ENCODE measurements around the gene CABLES1.
A peak's percentile ranks its signal among the peaks of the same experiment; 100 is the strongest.
"Not testable (repeated sequence)": the region's sequence is repeated elsewhere in the genome, so short reads cannot be mapped to it uniquely, and the experiment has no call there.

The CABLES1 gene

DNA sequence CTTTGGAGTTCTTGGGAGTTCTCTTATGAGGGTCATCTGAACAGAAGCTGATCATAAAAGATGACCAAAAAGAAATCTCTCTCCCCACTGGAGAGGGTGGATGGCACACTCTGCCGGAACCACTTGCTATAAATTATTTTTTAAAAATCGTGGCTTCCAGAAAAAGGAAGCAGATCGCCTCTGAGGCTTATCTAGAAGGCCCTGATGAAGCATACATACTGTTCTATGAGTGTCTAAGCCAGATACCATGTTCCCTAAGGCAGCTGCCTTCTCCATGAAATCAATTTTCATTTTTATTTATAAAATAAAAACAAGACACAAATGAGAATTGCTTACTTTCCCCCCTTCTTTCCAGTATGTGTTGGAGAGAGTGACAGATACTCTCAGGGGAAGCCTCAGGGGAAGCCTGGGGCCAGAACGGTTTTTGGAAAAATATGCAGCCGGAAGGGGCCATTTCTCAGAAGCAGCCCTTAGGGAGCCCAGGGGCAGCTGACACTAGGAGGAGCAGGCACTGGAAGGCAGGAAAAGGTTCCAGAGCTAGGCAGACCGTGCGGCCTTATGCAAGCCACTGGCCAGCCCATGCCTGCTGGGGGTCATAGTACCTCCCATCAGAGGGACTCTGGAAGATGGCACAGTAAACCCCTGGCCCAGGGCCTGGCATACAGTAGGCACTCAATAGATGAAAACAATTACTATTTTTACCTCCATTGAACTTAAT, 130.6 kb downstream of the CABLES1 start:
- H3K4me3 Mint-ChIP-seq, result no peak overlapping the region
- H3K27ac Mint-ChIP-seq, result no peak overlapping the region
- H3K4me1 Mint-ChIP-seq, result peaks cover 32% of the 10 kb centered on the region
- no peaks in the 10 kb centered on the region for H3K27me3 Mint-ChIP-seq
- no peak for DNase-seq
- ATAC-seq, result no peak
- peaks cover 20% of the 10 kb centered on the region for H3K9me3 Mint-ChIP-seq
- H3K36me3 Mint-ChIP-seq (ENCODE audit: low read depth), result peaks cover 24% of the 10 kb centered on the region

GRCh38 chr18:23266717-23267446, 131.6 kb downstream of the CABLES1 start:
- Mint-ChIP-seq H3K9me3 (peaks cover 24% of the 10 kb centered on the region), H3K4me1 (peaks cover 32% of the 10 kb centered on the region), H3K4me3 (no peak overlapping the region), H3K27me3 (no peaks in the 10 kb centered on the region), H3K27ac (peak overlapping the region; percentile 64), H3K36me3 (ENCODE audit: low read depth) (peaks cover 30% of the 10 kb centered on the region)
- DNase-seq (no peak), ATAC-seq (peak; percentile 40)

- ATAC-seq (no peak), DNase-seq (no peak)
- H3K27ac Mint-ChIP-seq, result peak overlapping the region; percentile 64
- peaks cover 32% of the 10 kb centered on the region for H3K4me1 Mint-ChIP-seq
- peak overlapping the region; percentile 12 for H3K4me3 Mint-ChIP-seq
- H3K9me3 Mint-ChIP-seq, result peaks cover 24% of the 10 kb centered on the region
- H3K36me3 Mint-ChIP-seq (ENCODE audit: low read depth), result peaks cover 30% of the 10 kb centered on the region
- H3K27me3 Mint-ChIP-seq, result no peaks in the 10 kb centered on the region
Measured at GRCh38 chr18:23267447-23267776, 132.1 kb downstream of the CABLES1 start.

DNA sequence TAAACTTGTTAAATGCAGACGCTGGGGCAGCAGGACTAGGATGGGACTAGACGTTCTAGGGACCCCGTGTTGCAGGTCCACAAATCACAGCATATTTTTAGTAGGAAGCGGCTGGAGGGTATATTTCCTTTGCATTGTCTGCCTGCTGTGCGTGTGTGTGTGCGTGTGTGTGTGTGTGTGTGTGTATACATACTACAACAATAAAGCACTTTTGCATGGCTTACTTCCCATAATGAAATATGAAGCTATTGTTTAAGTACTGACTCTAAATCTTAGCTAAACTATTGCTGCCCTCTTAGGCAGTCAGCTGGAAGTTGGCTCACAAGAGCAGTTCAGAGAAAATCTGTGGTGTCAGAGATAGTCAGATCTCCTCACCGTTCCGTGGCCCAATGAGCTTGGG, 133.4 kb downstream of the CABLES1 start:
- ATAC-seq (no peak), DNase-seq (no peak)
- no peak overlapping the region for H3K27ac Mint-ChIP-seq
- no peaks in the 10 kb centered on the region for H3K27me3 Mint-ChIP-seq
- H3K9me3 Mint-ChIP-seq, result peaks cover 24% of the 10 kb centered on the region
- H3K4me3 Mint-ChIP-seq, result no peak overlapping the region
- peaks cover 30% of the 10 kb centered on the region for H3K36me3 Mint-ChIP-seq (ENCODE audit: low read depth)
- peaks cover 32% of the 10 kb centered on the region for H3K4me1 Mint-ChIP-seq

DNA sequence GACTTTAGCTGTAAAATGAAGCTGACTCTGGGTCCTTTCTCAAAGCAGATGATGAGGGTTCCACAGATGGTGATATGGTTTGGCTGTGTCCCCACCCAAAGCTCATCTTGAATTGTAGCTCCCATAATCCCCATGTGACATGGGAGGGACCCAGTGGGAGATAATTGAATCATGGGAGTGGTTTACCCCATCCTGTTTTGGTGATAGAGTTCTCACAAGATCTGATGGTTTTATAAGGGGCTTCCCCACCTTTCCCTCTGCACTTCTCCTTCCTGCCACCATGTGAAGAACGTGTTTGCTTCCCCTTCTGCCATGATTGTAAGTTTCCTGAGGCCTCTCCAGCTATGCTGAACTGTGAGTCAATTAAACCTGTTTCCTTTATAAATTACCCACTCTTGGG, 133.8 kb downstream of the CABLES1 start:
- not testable (repeated sequence) for DNase-seq, H3K27me3 Mint-ChIP-seq, H3K4me3 Mint-ChIP-seq
- peaks cover 24% of the 10 kb centered on the region for H3K9me3 Mint-ChIP-seq
- peak; percentile 42 for ATAC-seq
- H3K27ac Mint-ChIP-seq, result peak overlapping the region; percentile 34
- peaks cover 30% of the 10 kb centered on the region for H3K36me3 Mint-ChIP-seq (ENCODE audit: low read depth)
- H3K4me1 Mint-ChIP-seq, result peaks cover 32% of the 10 kb centered on the region

- Mint-ChIP-seq H3K27ac (no peak overlapping the region), H3K4me1 (peaks cover 32% of the 10 kb centered on the region), H3K4me3 (no peak overlapping the region), H3K36me3 (ENCODE audit: low read depth) (peaks cover 30% of the 10 kb centered on the region), H3K9me3 (peaks cover 24% of the 10 kb centered on the region), H3K27me3 (no peaks in the 10 kb centered on the region)
- no peak for ATAC-seq
- peak; percentile 32 for DNase-seq
Measured at GRCh38 chr18:23269928-23270327, 134.6 kb downstream of the CABLES1 start.

- H3K36me3 Mint-ChIP-seq (ENCODE audit: low read depth), result peaks cover 34% of the 10 kb centered on the region
Measured at GRCh38 chr18:23270986-23271680, 135.8 kb downstream of the CABLES1 start.

GRCh38 chr18:23272498-23273232, 137.4 kb downstream of the CABLES1 start:
- no peak for DNase-seq
- H3K9me3 Mint-ChIP-seq, result peaks cover 31% of the 10 kb centered on the region
- no peak overlapping the region for H3K4me3 Mint-ChIP-seq
- H3K27ac Mint-ChIP-seq, result no peak overlapping the region
- no peaks in the 10 kb centered on the region for H3K27me3 Mint-ChIP-seq
- H3K36me3 Mint-ChIP-seq (ENCODE audit: low read depth), result peaks cover 41% of the 10 kb centered on the region
- no peak for ATAC-seq
- H3K4me1 Mint-ChIP-seq, result peaks cover 18% of the 10 kb centered on the region

More at GRCh38 chr18:23270986-23271680, 135.8 kb downstream of the CABLES1 start:
- DNase-seq, result no peak
- Mint-ChIP-seq H3K4me3 (no peak overlapping the region), H3K9me3 (peaks cover 24% of the 10 kb centered on the region), H3K27me3 (no peaks in the 10 kb centered on the region), H3K27ac (no peak overlapping the region), H3K4me1 (peaks cover 31% of the 10 kb centered on the region)
- no peak for ATAC-seq

GRCh38 chr18:23273443-23273966, 138.2 kb downstream of the CABLES1 start:
- ATAC-seq, result no peak
- H3K9me3 Mint-ChIP-seq, result peaks cover 29% of the 10 kb centered on the region
- H3K36me3 Mint-ChIP-seq (ENCODE audit: low read depth), result peaks cover 44% of the 10 kb centered on the region
- peaks cover 11% of the 10 kb centered on the region for H3K4me1 Mint-ChIP-seq
- H3K27me3 Mint-ChIP-seq, result no peaks in the 10 kb centered on the region
- DNase-seq, result no peak
- no peak overlapping the region for H3K27ac Mint-ChIP-seq
- H3K4me3 Mint-ChIP-seq, result no peak overlapping the region

GRCh38 chr18:23274638-23275482, 139.6 kb downstream of the CABLES1 start:
- Mint-ChIP-seq H3K4me1 (no peaks in the 10 kb centered on the region), H3K4me3 (no peak overlapping the region), H3K36me3 (ENCODE audit: low read depth) (peaks cover 37% of the 10 kb centered on the region), H3K27me3 (no peaks in the 10 kb centered on the region), H3K9me3 (peaks cover 20% of the 10 kb centered on the region), H3K27ac (no peak overlapping the region)
- DNase-seq (no peak), ATAC-seq (no peak)

DNA sequence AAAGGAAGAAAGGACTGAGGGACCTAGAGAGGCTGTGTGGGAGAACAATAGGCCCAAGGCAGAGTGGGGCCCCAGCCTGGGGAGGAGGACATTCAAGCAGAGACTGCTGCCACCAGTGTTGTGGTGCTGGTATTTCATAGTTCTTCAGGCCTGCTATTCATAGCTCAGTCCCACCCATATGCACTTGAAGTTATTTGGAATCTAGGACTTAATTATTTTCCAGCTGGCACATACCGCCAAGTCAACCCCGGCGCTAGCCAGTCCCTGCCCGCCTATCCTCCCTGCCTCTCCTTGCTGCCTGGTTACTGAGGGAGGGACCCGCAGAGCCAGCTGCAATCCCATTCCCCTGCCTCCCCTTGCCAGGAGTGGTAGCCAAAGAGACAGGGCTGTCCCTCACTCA, 141.2 kb downstream of the CABLES1 start:
- peaks cover 11% of the 10 kb centered on the region for H3K9me3 Mint-ChIP-seq
- DNase-seq, result no peak
- H3K27me3 Mint-ChIP-seq, result no peaks in the 10 kb centered on the region
- ATAC-seq, result no peak
- H3K36me3 Mint-ChIP-seq (ENCODE audit: low read depth), result peaks cover 22% of the 10 kb centered on the region
- H3K27ac Mint-ChIP-seq, result no peak overlapping the region
- H3K4me1 Mint-ChIP-seq, result peaks cover under 1% of the 10 kb centered on the region
- H3K4me3 Mint-ChIP-seq, result no peak overlapping the region

DNA sequence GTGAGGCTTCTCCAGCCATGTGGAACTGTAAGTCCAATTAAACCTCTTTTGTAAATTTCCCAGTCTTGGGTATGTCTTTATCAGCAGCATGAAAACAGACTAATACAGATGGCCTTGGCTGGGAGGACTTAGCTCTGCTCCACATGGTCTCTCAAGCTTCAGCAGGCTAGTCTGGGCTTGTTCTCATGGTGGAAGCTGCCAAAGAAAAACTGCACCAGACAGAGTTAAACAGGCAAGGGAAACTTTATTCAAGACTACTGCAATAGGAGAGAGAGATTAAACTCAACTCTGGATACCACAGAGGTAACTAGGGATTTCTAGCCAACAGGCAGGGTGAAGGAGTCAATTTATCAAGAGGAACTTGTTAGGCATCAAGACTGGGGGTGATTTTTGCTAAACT, 142.1 kb downstream of the CABLES1 start:
- peaks cover 9% of the 10 kb centered on the region for H3K4me1 Mint-ChIP-seq
- no peaks in the 10 kb centered on the region for H3K27me3 Mint-ChIP-seq
- H3K36me3 Mint-ChIP-seq (ENCODE audit: low read depth), result peaks cover 21% of the 10 kb centered on the region
- H3K4me3 Mint-ChIP-seq, result no peak overlapping the region
- H3K9me3 Mint-ChIP-seq, result peaks cover 11% of the 10 kb centered on the region
- no peak overlapping the region for H3K27ac Mint-ChIP-seq
- no peak for ATAC-seq
- DNase-seq, result no peak

DNA sequence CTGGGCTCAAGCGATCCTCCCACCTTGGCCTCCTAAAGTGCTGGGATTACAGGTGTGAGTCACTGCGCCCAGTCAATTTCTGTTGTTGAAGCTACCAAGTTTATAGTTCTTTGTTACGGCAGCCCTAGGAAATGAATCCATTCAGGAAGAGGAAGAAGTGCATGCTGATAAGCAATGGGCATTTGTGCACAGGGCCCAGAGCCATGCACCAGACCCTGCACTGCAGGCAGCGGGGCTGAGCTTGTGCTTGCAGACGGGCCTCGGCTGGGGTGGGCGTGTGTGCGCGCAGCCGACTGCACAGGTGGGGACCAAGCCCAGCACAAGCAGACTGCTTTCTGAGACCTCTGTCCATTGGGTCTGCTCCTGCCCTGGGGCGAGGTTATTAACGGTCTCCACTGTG, 144.6 kb downstream of the CABLES1 start:
- H3K27ac Mint-ChIP-seq, result no peak overlapping the region
- DNase-seq (no peak), ATAC-seq (no peak)
- peaks cover 26% of the 10 kb centered on the region for H3K36me3 Mint-ChIP-seq (ENCODE audit: low read depth)
- H3K4me3 Mint-ChIP-seq, result no peak overlapping the region
- peaks cover 17% of the 10 kb centered on the region for H3K9me3 Mint-ChIP-seq
- H3K4me1 Mint-ChIP-seq, result peaks cover 31% of the 10 kb centered on the region
- no peaks in the 10 kb centered on the region for H3K27me3 Mint-ChIP-seq
